Muscle layer of colon (tissue), 2 donors: Measurements from ENCODE around the gene MBD3L3.
A peak's percentile ranks its signal among the peaks of the same experiment; 100 is the strongest.
"Not testable (repeated sequence)": the region's sequence is repeated elsewhere in the genome, so short reads cannot be mapped to it uniquely, and the experiment has no call there.

Experiments used
- H3K27ac ChIP-seq: one replicate; pipeline ENCODE4 v1.7.0; 2013; ENCODE audit warnings: low read depth, mild to moderate bottlenecking, low read length, moderate library complexity
- H3K27me3 ChIP-seq, 2 donors: one replicate each; pipeline ENCODE4 v1.7.0; 2013; ENCODE audit warnings: low read length in 2 of 2, mild to moderate bottlenecking in 2 of 2; ENCODE audit not compliant: insufficient read depth in 2 of 2, control insufficient read depth in 1 of 2
- H3K36me3 ChIP-seq: one replicate; pipeline ENCODE4 v1.7.0; 2013; ENCODE audit warnings: mild to moderate bottlenecking, low read length; ENCODE audit not compliant: insufficient read depth
- H3K4me1 ChIP-seq: one replicate; pipeline ENCODE4 v1.7.0; 2013; ENCODE audit warnings: mild to moderate bottlenecking, low read length; ENCODE audit not compliant: insufficient read depth
- H3K4me3 ChIP-seq, 2 donors: one replicate each; pipeline ENCODE4 v1.7.0; 2013; ENCODE audit warnings: low read length in 2 of 2, low read depth in 1 of 2, mild to moderate bottlenecking in 1 of 2, moderate library complexity in 1 of 2
- H3K9ac ChIP-seq: one replicate; pipeline ENCODE4 v1.7.0; 2013; ENCODE audit warnings: low read length
- H3K9me3 ChIP-seq: one replicate; pipeline ENCODE4 v1.7.0; 2013; ENCODE audit warnings: mild to moderate bottlenecking, low read length
- donor health status: abdominal sarcoma.
- donor health status: Adenocarcinoma of cecum.

Gene MBD3L3

GRCh38 chr19:7076151-7076550, 17.7 kb upstream of the MBD3L3 start:
- no peaks in the 10 kb centered on the region for H3K4me1 ChIP-seq
- peaks cover 87% of the 10 kb centered on the region for H3K36me3 ChIP-seq
- H3K27ac ChIP-seq = no peak overlapping the region
- no peak overlapping the region for H3K9ac ChIP-seq
- H3K4me3 ChIP-seq = no peak overlapping the region
- H3K27me3 ChIP-seq = no peaks in the 10 kb centered on the region
- H3K9me3 ChIP-seq = peaks cover 50% of the 10 kb centered on the region

- Histone ChIP-seq H3K9me3 (peaks cover 37% of the 10 kb centered on the region), H3K4me3 (no peak overlapping the region), H3K27ac (no peak overlapping the region), H3K36me3 (peaks cover 75% of the 10 kb centered on the region), H3K27me3 (no peaks in the 10 kb centered on the region), H3K4me1 (peaks cover 10% of the 10 kb centered on the region), H3K9ac (no peak overlapping the region)
Observed at GRCh38 chr19:7074705-7075282, 16.3 kb upstream of the MBD3L3 start.

DNA sequence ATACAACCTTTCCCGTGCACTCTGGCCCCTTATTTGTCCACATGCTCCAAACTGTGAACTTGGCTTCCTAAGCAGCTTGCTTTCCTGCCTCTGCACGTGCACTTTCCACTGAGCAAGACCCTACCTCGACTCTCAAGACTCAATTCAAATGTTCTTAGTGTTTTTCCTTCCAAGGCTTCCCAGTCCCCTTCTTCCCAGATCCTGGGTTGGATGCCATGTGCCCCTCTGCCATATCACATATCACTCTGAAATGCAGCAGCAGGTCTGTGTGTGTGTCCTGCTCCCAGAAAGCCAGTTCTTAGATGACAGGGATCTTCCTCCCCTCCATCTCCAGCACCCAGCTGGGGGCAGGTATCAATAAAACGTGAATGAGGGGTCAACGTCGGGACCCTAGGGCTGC, 14.1 kb upstream of the MBD3L3 start:
- peaks cover 19% of the 10 kb centered on the region for H3K9me3 ChIP-seq
- no peak overlapping the region for H3K4me3 ChIP-seq
- H3K27ac ChIP-seq = no peak overlapping the region
- H3K4me1 ChIP-seq = peaks cover 10% of the 10 kb centered on the region
- no peak overlapping the region for H3K9ac ChIP-seq
- H3K27me3 ChIP-seq = no peaks in the 10 kb centered on the region
- peaks cover 57% of the 10 kb centered on the region for H3K36me3 ChIP-seq

- H3K36me3 ChIP-seq = peaks cover 30% of the 10 kb centered on the region
- no peaks in the 10 kb centered on the region for H3K27me3 ChIP-seq
- H3K9ac ChIP-seq = peak overlapping the region; percentile 81
- peaks cover 10% of the 10 kb centered on the region for H3K4me1 ChIP-seq
- no peaks in the 10 kb centered on the region for H3K9me3 ChIP-seq
- peak overlapping the region; percentile 98 for H3K4me3 ChIP-seq
- H3K27ac ChIP-seq = peak overlapping the region; percentile 93
Observed at GRCh38 chr19:7069904-7070226, 11.4 kb upstream of the MBD3L3 start.

- Histone ChIP-seq H3K9me3 (no peaks in the 10 kb centered on the region), H3K4me1 (peaks cover 10% of the 10 kb centered on the region)
Observed at GRCh38 chr19:7069042-7069903, 10.8 kb upstream of the MBD3L3 start, which contains the start of gene ZNF557. TSS of gene ZNF557 (plus strand) at chr19:7069703. CDS start at chr19:7075075, 5,372 bp downstream.

DNA sequence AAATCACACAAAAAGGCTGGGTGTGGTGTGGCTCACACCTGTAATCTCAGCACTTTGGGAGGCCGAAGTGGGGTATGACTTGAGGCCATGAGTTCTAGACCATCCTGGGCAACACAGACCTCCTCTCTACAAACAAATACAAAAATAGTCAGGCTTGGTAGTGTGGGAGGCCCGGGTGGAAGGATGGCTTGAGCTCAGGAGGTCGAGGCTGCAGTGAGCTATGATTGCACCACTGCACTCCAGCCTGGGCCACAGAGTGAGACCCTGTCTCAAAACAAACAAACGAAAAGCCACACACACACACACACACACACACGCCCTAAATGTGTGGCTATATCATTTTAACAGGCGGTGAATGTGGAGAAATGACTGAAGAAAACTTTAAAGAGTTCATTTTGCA, 10.1 kb upstream of the MBD3L3 start:
- no peak overlapping the region for H3K9ac ChIP-seq
- peaks cover 17% of the 10 kb centered on the region for H3K36me3 ChIP-seq
- H3K9me3 ChIP-seq = no peaks in the 10 kb centered on the region
- peaks cover 10% of the 10 kb centered on the region for H3K4me1 ChIP-seq
- no peak overlapping the region for H3K27ac ChIP-seq
- H3K27me3 ChIP-seq = no peaks in the 10 kb centered on the region
- no peak overlapping the region for H3K4me3 ChIP-seq

More at GRCh38 chr19:7069042-7069903, 10.8 kb upstream of the MBD3L3 start, which contains the start of gene ZNF557:
- peak within 1 kb of the TSS; percentile 81 for H3K9ac ChIP-seq
- H3K4me3 ChIP-seq = peak within 1 kb of the TSS; percentile 98
- peaks cover 24% of the 10 kb centered on the region for H3K36me3 ChIP-seq
- peak within 1 kb of the TSS; percentile 93 for H3K27ac ChIP-seq
- no peaks in the 10 kb centered on the region for H3K27me3 ChIP-seq

DNA sequence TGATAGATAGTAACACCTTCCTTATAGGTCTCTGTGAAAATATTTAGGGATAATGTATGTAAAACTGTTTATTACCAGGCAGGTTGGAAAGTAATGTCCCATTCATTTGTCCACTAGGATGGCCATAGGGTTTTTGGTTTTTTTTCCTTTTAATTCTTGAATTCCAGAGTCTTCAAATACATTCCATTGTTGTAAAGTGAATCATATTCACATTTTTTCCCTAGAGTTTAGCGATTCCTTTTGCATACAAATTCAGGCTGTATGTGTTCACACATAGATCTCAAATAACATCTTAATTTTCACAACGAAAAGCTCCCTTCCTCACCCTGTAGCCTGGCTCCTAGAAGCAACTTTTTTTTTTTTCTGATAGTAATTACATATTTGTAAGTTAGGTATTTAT, 9.2 kb upstream of the MBD3L3 start:
- Histone ChIP-seq H3K9ac (no peak overlapping the region), H3K4me3 (no peak overlapping the region), H3K9me3 (no peaks in the 10 kb centered on the region), H3K27me3 (no peaks in the 10 kb centered on the region), H3K36me3 (peaks cover 10% of the 10 kb centered on the region), H3K27ac (no peak overlapping the region), H3K4me1 (peaks cover 10% of the 10 kb centered on the region)

DNA sequence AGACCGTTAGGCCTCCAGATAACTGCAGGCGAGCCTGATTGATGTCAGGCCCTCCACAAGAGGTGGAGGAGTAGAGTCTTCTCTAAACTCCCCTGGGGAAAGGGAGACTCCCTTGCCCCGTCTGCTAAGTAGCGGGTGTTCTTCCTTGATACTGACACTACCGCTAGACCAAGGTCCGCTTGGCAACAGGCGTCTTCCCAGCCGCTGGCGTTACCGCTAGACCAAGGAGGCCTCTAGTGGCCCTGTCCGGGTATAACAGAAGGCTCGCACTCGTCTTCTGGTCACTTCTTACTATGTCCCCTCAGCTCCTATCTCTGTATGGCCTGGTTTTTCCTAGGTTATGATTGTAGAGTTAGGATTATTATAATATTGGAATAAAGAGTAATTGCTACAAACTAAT, 8.6 kb upstream of the MBD3L3 start:
- H3K9ac ChIP-seq, H3K9me3 ChIP-seq, H3K36me3 ChIP-seq, H3K27ac ChIP-seq, H3K27me3 ChIP-seq, H3K4me3 ChIP-seq: not testable (repeated sequence)
- peaks cover 10% of the 10 kb centered on the region for H3K4me1 ChIP-seq

DNA sequence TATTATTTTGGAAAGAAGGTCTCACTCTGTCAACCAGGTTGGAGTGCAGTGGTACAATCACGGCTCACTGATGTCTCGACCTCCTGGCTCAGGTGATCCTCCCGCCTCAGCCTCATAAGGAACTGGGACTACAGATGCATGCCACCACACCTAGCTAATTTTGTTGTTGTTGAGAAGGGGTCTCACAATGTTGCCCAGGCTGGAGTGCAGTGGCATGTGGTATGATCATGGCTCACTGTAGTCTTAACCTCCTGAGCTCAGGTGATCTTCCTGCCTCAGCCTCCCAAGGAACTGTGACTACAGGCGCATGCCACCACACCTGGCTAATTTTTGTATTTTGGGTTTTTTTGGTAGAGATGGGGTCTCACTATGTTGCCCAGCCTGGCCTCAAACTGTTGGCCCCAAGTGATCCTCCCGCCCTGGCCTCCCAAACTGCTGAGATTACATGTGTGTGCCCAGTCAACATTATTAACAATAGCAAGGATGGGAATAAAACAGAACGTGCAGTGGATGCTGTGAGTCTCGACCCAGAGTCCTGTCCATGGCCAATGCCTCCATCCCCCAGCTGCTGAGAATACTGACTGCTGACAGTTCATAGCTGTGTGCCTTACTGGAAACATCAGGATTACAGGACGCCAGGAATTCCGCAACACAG, 5.4 kb upstream of the MBD3L3 start:
- Histone ChIP-seq H3K4me1 (no peaks in the 10 kb centered on the region), H3K4me3 (no peak overlapping the region), H3K9me3 (no peaks in the 10 kb centered on the region), H3K36me3 (no peaks in the 10 kb centered on the region), H3K27ac (no peak overlapping the region), H3K27me3 (no peaks in the 10 kb centered on the region), H3K9ac (no peak overlapping the region)

- Histone ChIP-seq H3K27ac (no peak overlapping the region), H3K9me3 (no peaks in the 10 kb centered on the region), H3K4me1 (no peaks in the 10 kb centered on the region), H3K4me3 (no peak overlapping the region), H3K36me3 (no peaks in the 10 kb centered on the region), H3K27me3 (no peaks in the 10 kb centered on the region), H3K9ac (no peak overlapping the region)
Observed at GRCh38 chr19:7063339-7063738, 4.9 kb upstream of the MBD3L3 start.

DNA sequence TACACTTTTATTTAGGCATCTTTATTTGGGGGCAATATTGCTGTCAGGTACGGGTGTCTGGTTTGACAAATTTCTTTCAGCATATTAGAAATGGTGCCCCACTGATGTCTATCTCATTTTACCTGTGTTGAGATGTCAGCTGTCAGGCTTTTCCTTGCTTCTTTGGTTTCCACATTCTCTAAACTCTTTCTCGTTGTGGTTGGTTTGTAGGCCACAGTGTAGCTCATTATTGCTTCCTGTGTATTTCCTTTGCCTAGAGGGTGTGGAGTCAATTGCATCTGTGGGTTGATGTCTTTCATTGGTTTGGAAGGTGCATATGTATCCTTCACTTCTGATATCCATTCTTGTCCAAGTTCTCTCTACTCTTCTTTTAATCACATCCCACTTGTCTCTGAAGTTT, 1.5 kb upstream of the MBD3L3 start:
- not testable (repeated sequence) for H3K4me1 ChIP-seq, H3K9ac ChIP-seq, H3K36me3 ChIP-seq, H3K4me3 ChIP-seq, H3K27ac ChIP-seq, H3K9me3 ChIP-seq, H3K27me3 ChIP-seq
